ENCODE results near the gene OR2T35.

- TF ChIP-seq POLR2A (IDR thresholded peaks at IDR 0.05; ENCODE audit: low read length) (no peak), GATA1 (IDR thresholded peaks at IDR 0.05; ENCODE audit: low read depth, low read length) (no peak)
These were observed 13.6 kb downstream of the OR2T35 start for GRCh38 chr1:248631354-248632008.

Data from erythroblast (primary cell).